GM12878 (cell line): Measurements from ENCODE around the gene MLLT3. TPM values are rescaled to one million over a fixed set of nuclear protein-coding genes. Genes with fewer than 3 reads are reported as not detected.

Experiments
- ATAC-seq: fragments of 200-7000 bp; cut with Tn5 transposase; 3 replicates; pipeline ENCODE4 v1.9.1; 2020; ENCODE audit warnings: mild to moderate bottlenecking, moderate library complexity
- BruUV-seq: library from RNA; stranded (reverse); fragments of 400-500 nt; replicated peaks from 2 replicates; lab custom pipeline; 2021; lab: Mats Ljungman, UMichigan
- CTCF ChIA-PET: fragments of 300-600 bp; sonication (Branson Sonifier 250); formaldehyde crosslinking; extraction: SDS; loops from one replicate; lab custom pipeline; 2021; ENCODE audit warnings: inconsistent platforms; lab: Yijun Ruan, JAX
- POLR2A ChIA-PET: fragments of 350-600 bp; formaldehyde crosslinking; extraction: SDS; loops from one replicate; lab custom pipeline; 2021; ENCODE audit warnings: inconsistent platforms; lab: Charles Lee
- RAD21 ChIA-PET: fragments of 300-600 bp; sonication (Branson Sonifier 250); formaldehyde crosslinking; loops from one replicate; lab custom pipeline; 2023; ENCODE audit warnings: antibody characterized with exemption; ENCODE audit not compliant: unreplicated experiment; lab: Charles Lee
- SMC1A ChIA-PET: fragments of 300-600 bp; sonication (Branson Sonifier 250); formaldehyde crosslinking; loops from one replicate; lab custom pipeline; 2023; ENCODE audit not compliant: unreplicated experiment, uncharacterized antibody; lab: Charles Lee
- DNase-seq: peaks from one replicate; pipeline ENCODE4 v3.0.0-alpha.2; 2011; ENCODE audit warnings: low read depth, low spot score
- FAIRE-seq: peaks from 3 replicates; lab custom pipeline; 2011; peaks lifted over from hg19 to GRCh38; lab: Jason Lieb, UNC
- H2AFZ ChIP-seq: 2 replicates; pipeline ENCODE4 v1.6.0; 2011; ENCODE audit warnings: low read depth, low read length, control low read depth; ENCODE audit not compliant: control insufficient read depth
- H3K27ac ChIP-seq: 2 replicates; pipeline ENCODE4 v1.5.1; 2011; ENCODE audit warnings: control low read depth; ENCODE audit not compliant: control insufficient read depth, insufficient read depth
- H3K27me3 ChIP-seq, 2 experiments: replicated peaks in 1 of 2; 2 replicates each; pipeline versions ENCODE4 v1.6.0 to v1.6.1; 2011; ENCODE audit warnings: low read length in 1 of 2; ENCODE audit not compliant: control insufficient read depth in 2 of 2, insufficient read depth in 2 of 2
- H3K36me3 ChIP-seq, 2 experiments: 2 replicates each; pipeline ENCODE4 v1.5.1; 2011; ENCODE audit warnings: low read length in 1 of 2; ENCODE audit not compliant: control insufficient read depth in 2 of 2, insufficient read depth in 2 of 2
- H3K4me1 ChIP-seq: 2 replicates; pipeline ENCODE4 v1.6.1; 2011; ENCODE audit warnings: mild to moderate bottlenecking, low read length, moderate library complexity, mixed read lengths; ENCODE audit not compliant: control insufficient read depth, insufficient read depth
- H3K4me2 ChIP-seq: 2 replicates; pipeline ENCODE4 v1.6.0; 2011; ENCODE audit warnings: control low read depth; ENCODE audit not compliant: control insufficient read depth, insufficient read depth
- H3K4me3 ChIP-seq: fragments of 200-600 bp; sonication (generic); 2 replicates; pipeline ENCODE4 v1.5.1; 2016
- H3K79me2 ChIP-seq: 2 replicates; pipeline ENCODE4 v1.6.0; 2011; ENCODE audit warnings: low read length; ENCODE audit not compliant: control insufficient read depth, insufficient read depth
- H3K9ac ChIP-seq: 2 replicates; pipeline ENCODE4 v1.8.0; 2011; ENCODE audit warnings: low read length, control low read depth, mixed read lengths; ENCODE audit not compliant: control insufficient read depth, insufficient read depth
- H3K9me3 ChIP-seq: replicated peaks from 3 replicates; pipeline ENCODE4 v1.5.1; 2011; ENCODE audit warnings: mild to moderate bottlenecking, low read length; ENCODE audit not compliant: control insufficient read depth, insufficient read depth
- H4K20me1 ChIP-seq: 2 replicates; pipeline ENCODE4 v1.6.0; 2011; ENCODE audit not compliant: control insufficient read depth, insufficient read depth
- ATF7 ChIP-seq: fragments of 450-650 bp; IDR thresholded peaks from 2 replicates; pipeline ENCODE4 v1.6.1; 2016; ENCODE audit warnings: low read depth, mild to moderate bottlenecking
- HDAC2 ChIP-seq: fragments of 200-600 bp; sonication (generic); IDR thresholded peaks from 2 replicates; pipeline ENCODE4 v1.6.1; 2017
- JUND ChIP-seq: IDR thresholded peaks from 2 replicates; pipeline ENCODE4 v1.6.1; 2012; ENCODE audit warnings: low read depth, mild to moderate bottlenecking, low read length, improper control_type of control experiment, moderate library complexity
- MTA3 ChIP-seq: IDR thresholded peaks from 2 replicates; pipeline ENCODE4 v1.6.1; 2012; ENCODE audit warnings: low read length, inconsistent platforms, borderline replicate concordance
- NKRF ChIP-seq: fragments of 450-650 bp; conservative IDR thresholded peaks from 2 replicates; pipeline ENCODE4 v1.6.1; 2017; ENCODE audit warnings: mild to moderate bottlenecking, moderate library complexity
- NR2C2 ChIP-seq: IDR thresholded peaks from 2 replicates; pipeline ENCODE4 v1.6.1; 2011; ENCODE audit warnings: borderline replicate concordance, low read depth; ENCODE audit not compliant: control insufficient read depth, insufficient read length
- RUNX3 ChIP-seq: IDR thresholded peaks from 2 replicates; pipeline ENCODE4 v1.6.1; 2012; ENCODE audit warnings: low read length, inconsistent platforms
- SIN3A ChIP-seq: IDR thresholded peaks from 2 replicates; pipeline ENCODE4 v1.6.1; 2012; ENCODE audit warnings: low read depth, low read length, improper control_type of control experiment
- SIX5 ChIP-seq: IDR thresholded peaks from 2 replicates; pipeline ENCODE4 v1.6.1; 2011; ENCODE audit warnings: mild to moderate bottlenecking, low read depth, low read length, moderate library complexity; ENCODE audit not compliant: severe bottlenecking
- SMAD5 ChIP-seq: IDR thresholded peaks from 2 replicates; pipeline ENCODE4 v1.6.1; 2016; ENCODE audit warnings: antibody characterized with exemption, low read depth
- ZBTB40 ChIP-seq: fragments of 450-650 bp; IDR thresholded peaks from 2 replicates; pipeline ENCODE4 v1.6.1; 2016; ENCODE audit warnings: mild to moderate bottlenecking, moderate library complexity, borderline replicate concordance
- whole genome bisulfite sequencing: methylation state at CpG from one replicate; pipeline ENCODE4 v1.1.6; 2016; ENCODE audit warnings: low lambda C conversion rate; ENCODE audit not compliant: insufficient replicate concordance, insufficient coverage; ENCODE audit errors: missing lambda C conversion rate; 5-methylcytosine and 5-hydroxymethylcytosine counted together
- in situ Hi-C: fragments of 300-500 bp; cut with MboI; formaldehyde crosslinking; loops from 9 replicates; pipeline ENCODE4 v1.14.3; 2018; ENCODE audit warnings: mixed read lengths
- intact Hi-C: fragments of 100-400 bp; cut with micrococcal nuclease; formaldehyde crosslinking; loops from one replicate; pipeline ENCODE4 v1.14.2; 2022; ENCODE audit not compliant: unreplicated experiment
- polyA plus RNA-seq, 11 experiments: library from polyadenylated mRNA; depleted of rRNA in 4 of 11; unstranded in 6 of 11; stranded (reverse) in 5 of 11; fragments of >200 nt; fragmentation: Nextera tagmentation in 4 of 11; fragmentation: Illumina TruSeq in 1 of 11; extraction: Ambion mirVana in 4 of 11; extraction: Trizol in 1 of 11; gene quantifications; 1 replicate in 1 of 11; 2 replicates in 10 of 11; pipeline versions ENCODE4 v1.2.1 to v1.2.3, GENCODE V29; 2011 to 2016; ENCODE audit warnings: inconsistent platforms in 2 of 11, missing spikeins in 2 of 11, low read depth in 1 of 11
- total RNA-seq, 4 experiments: library from RNA; depleted of rRNA in 3 of 4; stranded (reverse); fragments of >200 nt in 3 of 4; fragmentation: Illumina TruSeq in 1 of 4; extraction: Trizol in 1 of 4; gene quantifications; 2 replicates each; pipeline versions ENCODE4 v1.2.1 to v1.2.3, GENCODE V29; 2013 to 2021

MLLT3 gene
- total and polyA plus RNA-seq, 10 of the 15 experiments (the other 5 are each of a cell fraction or from before 2014, with no cell fraction given), result 17.7 to 72.3 (median 35.6) TPM

GRCh38 chr9:20405616-20406015, 216.7 kb downstream of the MLLT3 start:
- ATAC-seq, result no peak

GRCh38 chr9:20405078-20405477, 217.2 kb downstream of the MLLT3 start:
- in situ Hi-C loops (no loop called here), intact Hi-C loops (no loop called here)
- H3K4me1 ChIP-seq, result no peaks in the 10 kb centered on the region; the same call in 1 of the 2 replicates
- no TSS peak for BruUV-seq
- H3K4me2 ChIP-seq, result no peak overlapping the region
- FAIRE-seq (no peak), DNase-seq (no peak), ATAC-seq (no peak)
- H3K4me3 ChIP-seq, result no peak overlapping the region
- H3K36me3 ChIP-seq, result peaks cover 0 to 3% of the 10 kb centered on the region in 2 experiments; a peak in 1 of 4 replicates
- WGBS, result 6% methylated on average over 1 of the region's 1 CpG
- no peaks in the 10 kb centered on the region for H3K27me3 ChIP-seq
- no peak overlapping the region for H3K9ac ChIP-seq
- RAD21 ChIA-PET, result no interaction called here
- CTCF ChIA-PET, result interaction anchor here (1.6 kb wide), 1 partner anchor 13 kb away, joined by 3 read pairs; no protein-coding TSS in a partner anchor
- no peaks in the 10 kb centered on the region for H3K9me3 ChIP-seq
- no peak overlapping the region for H3K27ac ChIP-seq
- H2AFZ ChIP-seq, result no peak overlapping the region
- no peaks in the 10 kb centered on the region for H3K79me2 ChIP-seq
- H4K20me1 ChIP-seq, result no peaks in the 10 kb centered on the region
- SMC1A ChIA-PET, result interaction anchor here (1.9 kb wide), 1 partner anchor 13 kb away, joined by 5 read pairs; no protein-coding TSS in a partner anchor
- POLR2A ChIA-PET, result no interaction called here
- TF ChIP-seq MTA3 (no peak), SMAD5 (no peak), ZBTB40 (no peak), RUNX3 (no peak), NKRF (no peak)

More at GRCh38 chr9:20405616-20406015, 216.7 kb downstream of the MLLT3 start:
- intact Hi-C loops, result no loop called here
- H3K4me3 ChIP-seq, result no peak overlapping the region
- FAIRE-seq, result no peak
- H3K4me2 ChIP-seq, result no peak overlapping the region
- in situ Hi-C loops, result no loop called here
- H3K79me2 ChIP-seq, result no peaks in the 10 kb centered on the region
- H4K20me1 ChIP-seq, result no peaks in the 10 kb centered on the region
- WGBS, result 98% methylated on average over 5 of the region's 5 CpGs
- ChIA-PET RAD21 (no interaction called here), POLR2A (no interaction called here), CTCF (no interaction called here), SMC1A (interaction anchor here (1.9 kb wide), 1 partner anchor 14 kb away, joined by 5 read pairs; no protein-coding TSS in a partner anchor)
- no peak overlapping the region for H3K27ac ChIP-seq
- H2AFZ ChIP-seq, result no peak overlapping the region
- peaks cover 0 to 3% of the 10 kb centered on the region in 2 experiments; a peak in 1 of 4 replicates for H3K36me3 ChIP-seq
- no peaks in the 10 kb centered on the region; the same call in 1 of the 2 replicates for H3K4me1 ChIP-seq
- no TSS peak for BruUV-seq
- TF ChIP-seq SIX5 (no peak), SIN3A (no peak), HDAC2 (no peak), JUND (no peak), ATF7 (no peak), NR2C2 (no peak)
- no peak overlapping the region for H3K9ac ChIP-seq
- no peak for DNase-seq
- H3K27me3 ChIP-seq, result no peaks in the 10 kb centered on the region
- no peaks in the 10 kb centered on the region for H3K9me3 ChIP-seq
